H1 (cell line): ENCODE measurements around the gene PLCB1. TPM values are rescaled to one million over a fixed set of nuclear protein-coding genes. Genes with fewer than 3 reads are reported as not detected.

Experiments
- CTCF ChIA-PET: fragments of 300-600 bp; sonication (Branson Sonifier 250); formaldehyde crosslinking; loops from one replicate; lab custom pipeline; 2021; ENCODE audit not compliant: partially characterized antibody; lab: Charles Lee
- POLR2A ChIA-PET: fragments of 300-600 bp; sonication (Branson Sonifier 250); formaldehyde crosslinking; loops from one replicate; lab custom pipeline; 2021; ENCODE audit warnings: inconsistent platforms; ENCODE audit not compliant: partially characterized antibody; lab: Charles Lee
- DNase-seq, 2 experiments: peaks; one replicate each; pipeline versions ENCODE4 v3.0.0 to v3.0.0-alpha.2; 2010 to 2022; ENCODE audit warnings: low spot score in 2 of 2, low read depth in 1 of 2, mixed read lengths in 1 of 2
- FAIRE-seq: peaks from 2 replicates; lab custom pipeline; 2011; peaks lifted over from hg19 to GRCh38; lab: Jason Lieb, UNC
- H2AFZ ChIP-seq: 2 replicates; pipeline ENCODE4 v1.8.1; 2012; ENCODE audit warnings: low read length, inconsistent platforms
- H2AK5ac ChIP-seq: 2 replicates; pipeline ENCODE4 v1.6.1; 2013; ENCODE audit warnings: low read depth, low read length
- H2BK120ac ChIP-seq: replicated peaks from 2 replicates; pipeline ENCODE3; 2013; ENCODE audit warnings: low read depth, low read length, inconsistent platforms
- H2BK12ac ChIP-seq: 2 replicates; pipeline ENCODE4 v1.6.1; 2013; ENCODE audit warnings: low read depth, low read length
- H2BK15ac ChIP-seq: 2 replicates; pipeline ENCODE4 v1.6.1; 2013; ENCODE audit warnings: low read length
- H2BK20ac ChIP-seq: 2 replicates; pipeline ENCODE4 v1.6.1; 2013; ENCODE audit warnings: low read length
- H2BK5ac ChIP-seq: 2 replicates; pipeline ENCODE4 v1.6.1; 2013; ENCODE audit warnings: low read depth, low read length
- H3K14ac ChIP-seq: 2 replicates; pipeline ENCODE4 v1.6.1; 2013; ENCODE audit warnings: inconsistent platforms; ENCODE audit not compliant: insufficient read length
- H3K18ac ChIP-seq: 2 replicates; pipeline ENCODE4 v1.6.1; 2013; ENCODE audit warnings: low read length; ENCODE audit errors: extremely low read depth
- H3K23ac ChIP-seq: 2 replicates; pipeline ENCODE4 v1.6.1; 2013; ENCODE audit warnings: inconsistent platforms; ENCODE audit not compliant: insufficient read length
- H3K23me2 ChIP-seq: 2 replicates; pipeline ENCODE4 v1.6.1; 2013; ENCODE audit warnings: low read depth, low read length
- H3K27ac ChIP-seq: 2 replicates; pipeline ENCODE4 v1.6.1; 2011; ENCODE audit warnings: low read depth, low read length, inconsistent platforms
- H3K27me3 ChIP-seq, 4 experiments: replicated peaks in 1 of 4; 1 replicate in 1 of 4; 2 replicates in 3 of 4; pipeline versions ENCODE4 v1.6.1 to v1.8.1; 2011 to 2013; ENCODE audit warnings: low read length in 3 of 4, mild to moderate bottlenecking in 3 of 4, inconsistent platforms in 2 of 4, mixed read lengths in 2 of 4, moderate library complexity in 1 of 4; ENCODE audit not compliant: control insufficient read depth in 3 of 4, insufficient read depth in 3 of 4; ENCODE audit errors: extremely low read depth in 1 of 4
- H3K36me3 ChIP-seq, 4 experiments: 2 replicates each; pipeline versions ENCODE4 v1.6.1 to v1.8.1; 2011 to 2013; ENCODE audit warnings: mild to moderate bottlenecking in 4 of 4, low read length in 3 of 4, moderate library complexity in 2 of 4, control low read depth in 1 of 4, inconsistent platforms in 1 of 4; ENCODE audit not compliant: insufficient read depth in 4 of 4, control insufficient read depth in 2 of 4
- H3K4ac ChIP-seq: replicated peaks from 2 replicates; pipeline ENCODE3; 2013; ENCODE audit warnings: low read length, low read depth, mixed read lengths, inconsistent platforms; ENCODE audit not compliant: insufficient read length
- H3K4me1 ChIP-seq, 4 experiments: replicated peaks in 1 of 4; 1 replicate in 1 of 4; 2 replicates in 3 of 4; pipeline versions ENCODE4 v1.6.1 to v1.8.1; 2011 to 2013; ENCODE audit warnings: low read length in 3 of 4, inconsistent platforms in 2 of 4, mixed read lengths in 1 of 4; ENCODE audit not compliant: insufficient read depth in 4 of 4, control insufficient read depth in 3 of 4
- H3K4me2 ChIP-seq, 2 experiments: 2 replicates each; pipeline versions ENCODE4 v1.6.1 to v1.8.1; 2011 to 2013; ENCODE audit warnings: low read depth in 2 of 2, low read length in 2 of 2, control low read depth in 1 of 2, inconsistent platforms in 1 of 2, mild to moderate bottlenecking in 1 of 2; ENCODE audit not compliant: insufficient read depth in 1 of 2
- H3K4me3 ChIP-seq, 4 experiments: fragments of 200-600, 300-600 bp in 1 of 4; sonication (generic), shearing (Covaris generic), sonication (Bioruptor Twin) in 1 of 4; 2 replicates each; pipeline versions ENCODE4 v1.5.1 to v1.8.1; 2011 to 2016; ENCODE audit warnings: low read length in 4 of 4, low read depth in 3 of 4, control low read depth in 2 of 4, inconsistent platforms in 2 of 4, mild to moderate bottlenecking in 2 of 4, mixed read lengths in 1 of 4, moderate library complexity in 1 of 4; ENCODE audit not compliant: insufficient read depth in 2 of 4; ENCODE audit errors: extremely low read depth in 1 of 4
- H3K56ac ChIP-seq: replicated peaks from 2 replicates; pipeline ENCODE3; 2013; ENCODE audit warnings: low read depth, mild to moderate bottlenecking, mixed read lengths, low read length, inconsistent platforms; ENCODE audit not compliant: insufficient read length
- H3K79me1 ChIP-seq: 2 replicates; pipeline ENCODE4 v1.6.1; 2013; ENCODE audit warnings: low read depth, low read length, control low read depth
- H3K79me2 ChIP-seq, 2 experiments: 2 replicates each; pipeline versions ENCODE4 v1.6.1 to v1.8.1; 2012 to 2013; ENCODE audit warnings: low read length in 2 of 2, mild to moderate bottlenecking in 2 of 2, inconsistent platforms in 1 of 2; ENCODE audit not compliant: insufficient read depth in 2 of 2, control insufficient read depth in 1 of 2
- H3K9ac ChIP-seq, 4 experiments: replicated peaks in 1 of 4; 1 replicate in 1 of 4; 2 replicates in 3 of 4; pipeline versions ENCODE4 v1.6.1 to v1.8.1; 2011 to 2013; ENCODE audit warnings: low read depth in 3 of 4, low read length in 3 of 4, control low read depth in 2 of 4, mild to moderate bottlenecking in 2 of 4, moderate library complexity in 2 of 4, inconsistent platforms in 1 of 4; ENCODE audit errors: extremely low read depth in 1 of 4
- H3K9me3 ChIP-seq, 2 experiments: 2 replicates each; pipeline versions ENCODE4 v1.6.1 to v1.8.1; 2012 to 2013; ENCODE audit warnings: mild to moderate bottlenecking in 2 of 2, moderate library complexity in 2 of 2, control low read depth in 1 of 2, inconsistent platforms in 1 of 2, low read depth in 1 of 2, low read length in 1 of 2, mixed read lengths in 1 of 2; ENCODE audit not compliant: insufficient read depth in 2 of 2
- H4K20me1 ChIP-seq, 2 experiments: replicated peaks in 1 of 2; 2 replicates each; pipeline versions ENCODE3 to v1.8.1; 2011 to 2013; ENCODE audit warnings: inconsistent platforms in 2 of 2, low read length in 2 of 2, mild to moderate bottlenecking in 1 of 2; ENCODE audit not compliant: insufficient read depth in 2 of 2, control insufficient read depth in 1 of 2
- H4K5ac ChIP-seq: 2 replicates; pipeline ENCODE4 v1.6.1; 2013; ENCODE audit warnings: low read length, low read depth, mixed read lengths, inconsistent platforms; ENCODE audit not compliant: insufficient read length
- H4K8ac ChIP-seq: 2 replicates; pipeline ENCODE4 v1.8.0; 2013; ENCODE audit warnings: mild to moderate bottlenecking, moderate library complexity, low read length, inconsistent platforms; ENCODE audit not compliant: insufficient read depth; ENCODE audit errors: extremely low read depth
- H4K91ac ChIP-seq: replicated peaks from 2 replicates; pipeline ENCODE3; 2013; ENCODE audit warnings: low read length, mixed read lengths, inconsistent platforms; ENCODE audit not compliant: insufficient read length
- BCL11A ChIP-seq, 2 experiments: IDR thresholded peaks; one replicate each; pipeline ENCODE4 v1.6.1; 2011; ENCODE audit warnings: low read depth in 2 of 2, low read length in 2 of 2, mild to moderate bottlenecking in 2 of 2
- CHD1 ChIP-seq: IDR thresholded peaks from 2 replicates; pipeline ENCODE4 v1.6.1; 2012; ENCODE audit warnings: low read depth, low read length, improper control_type of control experiment
- CHD2 ChIP-seq: IDR thresholded peaks from 2 replicates; pipeline ENCODE4 v1.6.1; 2012; ENCODE audit warnings: low read length, improper control_type of control experiment
- CTBP2 ChIP-seq: IDR thresholded peaks from 2 replicates; pipeline ENCODE4 v1.7.0; 2011; ENCODE audit warnings: borderline replicate concordance, mild to moderate bottlenecking, moderate library complexity, mixed read lengths, low read length; ENCODE audit not compliant: insufficient read depth, insufficient read length
- FOSL1 ChIP-seq: IDR thresholded peaks from 2 replicates; pipeline ENCODE4 v1.6.1; 2011; ENCODE audit warnings: mild to moderate bottlenecking, low read depth, low read length, moderate library complexity; ENCODE audit not compliant: insufficient read depth
- POLR2A ChIP-seq, 2 experiments: IDR thresholded peaks; 1 replicate in 1 of 2; 2 replicates in 1 of 2; pipeline ENCODE4 v1.6.1; 2011; ENCODE audit warnings: low read depth in 2 of 2, low read length in 2 of 2, mild to moderate bottlenecking in 2 of 2; ENCODE audit errors: control extremely low read depth in 1 of 2
- RXRA ChIP-seq: IDR thresholded peaks from 2 replicates; pipeline ENCODE4 v1.6.1; 2011; ENCODE audit warnings: low read depth, mild to moderate bottlenecking, low read length, moderate library complexity; ENCODE audit not compliant: insufficient read depth
- SP1 ChIP-seq: IDR thresholded peaks from 2 replicates; pipeline ENCODE4 v1.6.1; 2011; ENCODE audit warnings: low read depth, low read length
- SP2 ChIP-seq: IDR thresholded peaks from 2 replicates; pipeline ENCODE4 v1.6.1; 2012; ENCODE audit warnings: mild to moderate bottlenecking, low read length, inconsistent platforms
- WGBS, 2 experiments: shearing (Covaris generic) in 1 of 2; methylation state at CpG; one replicate each; pipeline versions ENCODE4 v1.1.6 to v1.1.7; 2013 to 2015; ENCODE audit warnings: low lambda C conversion rate in 2 of 2, mixed read lengths in 2 of 2, inconsistent platforms in 1 of 2, low coverage in 1 of 2, missing lambda C conversion rate in 1 of 2; ENCODE audit not compliant: insufficient replicate concordance in 2 of 2, insufficient coverage in 1 of 2, insufficient read length in 1 of 2; ENCODE audit errors: extremely low coverage in 1 of 2, missing lambda C conversion rate in 1 of 2; 5-methylcytosine and 5-hydroxymethylcytosine counted together
- polyA plus RNA-seq, 7 experiments: library from polyadenylated mRNA; depleted of rRNA in 3 of 7; stranded (reverse) in 5 of 7; unstranded in 2 of 7; fragments of >200 nt in 5 of 7; fragments of 200-250 nt in 2 of 7; gene quantifications; 1 replicate in 5 of 7; 2 replicates in 1 of 7; 4 replicates in 1 of 7; pipeline versions ENCODE4 v1.2.1 to v1.2.3, GENCODE V29; 2011 to 2013; ENCODE audit warnings: missing spikeins in 2 of 7, mixed read lengths in 2 of 7
- total RNA-seq: library from RNA; stranded (reverse); fragmentation: NEBNext Ultra II Directional; extraction: Animal tissue kit (Norgen Biotek cat#: 25700); gene quantifications from 2 replicates; pipeline ENCODE4 v1.2.1, GENCODE V29; 2021

Gene PLCB1
- total and polyA plus RNA-seq, 2 of the 8 experiments (the other 6 are each of a cell fraction or from before 2014, with no cell fraction given) = 2.6 to 9.1 TPM

GRCh38 chr20:8170921-8171320 lies 38.9 kb downstream of the PLCB1 start:
- CTCF ChIA-PET = no interaction called here
- Histone ChIP-seq H2BK5ac (no peak overlapping the region), H3K56ac (no peak overlapping the region), H2BK20ac (no peak overlapping the region), H4K8ac (no peak overlapping the region), H3K9ac (no peak overlapping the region), H3K79me2 (no peaks in the 10 kb centered on the region), H3K9me3 (no peaks in the 10 kb centered on the region), H2BK120ac (no peak overlapping the region), H4K91ac (no peak overlapping the region), H3K23me2 (no peaks in the 10 kb centered on the region), H3K4me1 (no peaks in the 10 kb centered on the region), H2BK15ac (no peak overlapping the region), H3K4me3 (no peak overlapping the region), H4K5ac (no peak overlapping the region), H3K36me3 (no peaks in the 10 kb centered on the region), H4K20me1 (no peaks in the 10 kb centered on the region), H3K14ac (no peak overlapping the region), H2AK5ac (no peak overlapping the region), H2BK12ac (no peak overlapping the region), H3K4me2 (no peak overlapping the region), H3K27ac (no peak overlapping the region), H3K27me3 (no peaks in the 10 kb centered on the region), H3K18ac (no peak overlapping the region), H3K23ac (no peak overlapping the region), H2AFZ (no peak overlapping the region), H3K4ac (no peak overlapping the region), H3K79me1 (no peaks in the 10 kb centered on the region)
- POLR2A ChIA-PET = no interaction called here
- FAIRE-seq = no peak
- WGBS, 2 experiments = 81% methylated on average over 1 of the region's 1 CpG; no CpG with 5 or more reads in 1 of the 2 experiments
- DNase-seq = no peak
- TF ChIP-seq FOSL1 (no peak), RXRA (no peak), CHD1 (no peak), BCL11A (IDR thresholded peaks at IDR 0.05; ENCODE audit: low read depth in 2 of 2, low read length in 2 of 2) (no peak), CHD2 (no peak), CTBP2 (no peak), POLR2A (IDR thresholded peaks at IDR 0.05; ENCODE audit: control extremely low read depth in 1 of 2, low read depth in 2 of 2, low read length in 2 of 2) (no peak), SP2 (no peak), SP1 (no peak)
